GM12878 (cell line): Measurements from ENCODE around the gene MESP2. TPM values are rescaled to one million over a fixed set of nuclear protein-coding genes. Genes with fewer than 3 reads are reported as not detected.

ENCODE experiments used
- ATAC-seq: fragments of 200-7000 bp; cut with Tn5 transposase; 3 replicates; pipeline ENCODE4 v1.9.1; 2020; ENCODE audit warnings: mild to moderate bottlenecking, moderate library complexity
- BruUV-seq: library from RNA; stranded (reverse); fragments of 400-500 nt; replicated peaks from 2 replicates; lab custom pipeline; 2021; lab: Mats Ljungman, UMichigan
- CTCF ChIA-PET: fragments of 300-600 bp; sonication (Branson Sonifier 250); formaldehyde crosslinking; extraction: SDS; loops from one replicate; lab custom pipeline; 2021; ENCODE audit warnings: inconsistent platforms; lab: Yijun Ruan, JAX
- POLR2A ChIA-PET: fragments of 350-600 bp; formaldehyde crosslinking; extraction: SDS; loops from one replicate; lab custom pipeline; 2021; ENCODE audit warnings: inconsistent platforms; lab: Charles Lee
- RAD21 ChIA-PET: fragments of 300-600 bp; sonication (Branson Sonifier 250); formaldehyde crosslinking; loops from one replicate; lab custom pipeline; 2023; ENCODE audit warnings: antibody characterized with exemption; ENCODE audit not compliant: unreplicated experiment; lab: Charles Lee
- SMC1A ChIA-PET: fragments of 300-600 bp; sonication (Branson Sonifier 250); formaldehyde crosslinking; loops from one replicate; lab custom pipeline; 2023; ENCODE audit not compliant: unreplicated experiment, uncharacterized antibody; lab: Charles Lee
- DNase-seq: peaks from one replicate; pipeline ENCODE4 v3.0.0-alpha.2; 2011; ENCODE audit warnings: low read depth, low spot score
- FAIRE-seq: peaks from 3 replicates; lab custom pipeline; 2011; peaks lifted over from hg19 to GRCh38; lab: Jason Lieb, UNC
- H2AFZ ChIP-seq: 2 replicates; pipeline ENCODE4 v1.6.0; 2011; ENCODE audit warnings: low read depth, low read length, control low read depth; ENCODE audit not compliant: control insufficient read depth
- H3K27ac ChIP-seq: 2 replicates; pipeline ENCODE4 v1.5.1; 2011; ENCODE audit warnings: control low read depth; ENCODE audit not compliant: control insufficient read depth, insufficient read depth
- H3K27me3 ChIP-seq, 2 experiments: replicated peaks in 1 of 2; 2 replicates each; pipeline versions ENCODE4 v1.6.0 to v1.6.1; 2011; ENCODE audit warnings: low read length in 1 of 2; ENCODE audit not compliant: control insufficient read depth in 2 of 2, insufficient read depth in 2 of 2
- H3K36me3 ChIP-seq, 2 experiments: 2 replicates each; pipeline ENCODE4 v1.5.1; 2011; ENCODE audit warnings: low read length in 1 of 2; ENCODE audit not compliant: control insufficient read depth in 2 of 2, insufficient read depth in 2 of 2
- H3K4me1 ChIP-seq: 2 replicates; pipeline ENCODE4 v1.6.1; 2011; ENCODE audit warnings: mild to moderate bottlenecking, low read length, moderate library complexity, mixed read lengths; ENCODE audit not compliant: control insufficient read depth, insufficient read depth
- H3K4me2 ChIP-seq: 2 replicates; pipeline ENCODE4 v1.6.0; 2011; ENCODE audit warnings: control low read depth; ENCODE audit not compliant: control insufficient read depth, insufficient read depth
- H3K4me3 ChIP-seq: fragments of 200-600 bp; sonication (generic); 2 replicates; pipeline ENCODE4 v1.5.1; 2016
- H3K79me2 ChIP-seq: 2 replicates; pipeline ENCODE4 v1.6.0; 2011; ENCODE audit warnings: low read length; ENCODE audit not compliant: control insufficient read depth, insufficient read depth
- H3K9ac ChIP-seq: 2 replicates; pipeline ENCODE4 v1.8.0; 2011; ENCODE audit warnings: low read length, control low read depth, mixed read lengths; ENCODE audit not compliant: control insufficient read depth, insufficient read depth
- H3K9me3 ChIP-seq: replicated peaks from 3 replicates; pipeline ENCODE4 v1.5.1; 2011; ENCODE audit warnings: mild to moderate bottlenecking, low read length; ENCODE audit not compliant: control insufficient read depth, insufficient read depth
- H4K20me1 ChIP-seq: 2 replicates; pipeline ENCODE4 v1.6.0; 2011; ENCODE audit not compliant: control insufficient read depth, insufficient read depth
- CBFB ChIP-seq: IDR thresholded peaks from 2 replicates; pipeline ENCODE4 v1.6.1; 2016; ENCODE audit warnings: antibody characterized with exemption, low read depth
- DPF2 ChIP-seq: fragments of 450-650 bp; IDR thresholded peaks from 2 replicates; pipeline ENCODE4 v1.6.1; 2017; ENCODE audit warnings: mild to moderate bottlenecking
- EP300 ChIP-seq, 2 experiments: fragments of 150-350 bp in 1 of 2; IDR thresholded peaks; 2 replicates each; pipeline ENCODE4 v1.6.1; 2011 to 2012; ENCODE audit warnings: low read depth in 2 of 2, low read length in 2 of 2, borderline replicate concordance in 1 of 2, improper control_type of control experiment in 1 of 2, inconsistent platforms in 1 of 2; ENCODE audit not compliant: control insufficient read depth in 1 of 2
- NFIC ChIP-seq: IDR thresholded peaks from 2 replicates; pipeline ENCODE4 v1.6.1; 2012; ENCODE audit warnings: low read depth, mild to moderate bottlenecking, inconsistent platforms, low read length, moderate library complexity
- NFYB ChIP-seq: IDR thresholded peaks from 2 replicates; pipeline ENCODE4 v1.6.1; 2011; ENCODE audit warnings: low read depth, mild to moderate bottlenecking, low read length, improper control_type of control experiment, moderate library complexity; ENCODE audit not compliant: insufficient read depth
- POLR2A ChIP-seq: IDR thresholded peaks from 2 replicates; pipeline ENCODE4 v1.6.1; 2011; ENCODE audit warnings: low read depth, mild to moderate bottlenecking, low read length
- RAD51 ChIP-seq: fragments of 450-650 bp; IDR thresholded peaks from 2 replicates; pipeline ENCODE4 v1.6.1; 2016; ENCODE audit warnings: moderate library complexity, mild to moderate bottlenecking, inconsistent platforms
- RELB ChIP-seq: fragments of 450-650 bp; IDR thresholded peaks from 2 replicates; pipeline ENCODE4 v1.6.1; 2017; ENCODE audit warnings: low read depth, mild to moderate bottlenecking, moderate library complexity
- SIX5 ChIP-seq: IDR thresholded peaks from 2 replicates; pipeline ENCODE4 v1.6.1; 2011; ENCODE audit warnings: mild to moderate bottlenecking, low read depth, low read length, moderate library complexity; ENCODE audit not compliant: severe bottlenecking
- SPI1 ChIP-seq: IDR thresholded peaks from 2 replicates; pipeline ENCODE4 v1.6.1; 2011; ENCODE audit warnings: low read depth, mild to moderate bottlenecking, low read length, moderate library complexity, borderline replicate concordance; ENCODE audit not compliant: insufficient read depth
- SUZ12 ChIP-seq: fragments of 200-600 bp; sonication (generic); IDR thresholded peaks from one replicate; pipeline ENCODE4 v1.6.1; 2018; ENCODE audit warnings: antibody characterized with exemption, mild to moderate bottlenecking; ENCODE audit not compliant: unreplicated experiment
- ZNF207 ChIP-seq: fragments of 450-650 bp; IDR thresholded peaks from 2 replicates; pipeline ENCODE4 v1.6.1; 2014; ENCODE audit warnings: antibody characterized with exemption, mild to moderate bottlenecking, borderline replicate concordance
- WGBS: methylation state at CpG from one replicate; pipeline ENCODE4 v1.1.6; 2016; ENCODE audit warnings: low lambda C conversion rate; ENCODE audit not compliant: insufficient replicate concordance, insufficient coverage; ENCODE audit errors: missing lambda C conversion rate; 5-methylcytosine and 5-hydroxymethylcytosine counted together
- in situ Hi-C: fragments of 300-500 bp; cut with MboI; formaldehyde crosslinking; loops from 9 replicates; pipeline ENCODE4 v1.14.3; 2018; ENCODE audit warnings: mixed read lengths
- intact Hi-C: fragments of 100-400 bp; cut with micrococcal nuclease; formaldehyde crosslinking; loops from one replicate; pipeline ENCODE4 v1.14.2; 2022; ENCODE audit not compliant: unreplicated experiment
- polyA plus RNA-seq, 11 experiments: library from polyadenylated mRNA; depleted of rRNA in 4 of 11; unstranded in 6 of 11; stranded (reverse) in 5 of 11; fragments of >200 nt; fragmentation: Nextera tagmentation in 4 of 11; fragmentation: Illumina TruSeq in 1 of 11; extraction: Ambion mirVana in 4 of 11; extraction: Trizol in 1 of 11; gene quantifications; 1 replicate in 1 of 11; 2 replicates in 10 of 11; pipeline versions ENCODE4 v1.2.1 to v1.2.3, GENCODE V29; 2011 to 2016; ENCODE audit warnings: inconsistent platforms in 2 of 11, missing spikeins in 2 of 11, low read depth in 1 of 11
- total RNA-seq, 4 experiments: library from RNA; depleted of rRNA in 3 of 4; stranded (reverse); fragments of >200 nt in 3 of 4; fragmentation: Illumina TruSeq in 1 of 4; extraction: Trizol in 1 of 4; gene quantifications; 2 replicates each; pipeline versions ENCODE4 v1.2.1 to v1.2.3, GENCODE V29; 2013 to 2021
- TF ChIP-seq, protein P1 (sequence below): fragments of 450-650 bp; IDR thresholded peaks from 2 replicates; pipeline ENCODE4 v1.6.1; 2017; ENCODE audit warnings: mild to moderate bottlenecking, low read depth, inconsistent platforms; ENCODE audit not compliant: poor library complexity, severe bottlenecking

Gene MESP2
- total and polyA plus RNA-seq, 10 of the 15 experiments (the other 5 are each of a cell fraction or from before 2014, with no cell fraction given): 0.04 TPM; not detected in 9

GRCh38 chr15:89802986-89803824, 27.1 kb downstream of the MESP2 start:
- CTCF ChIA-PET: no interaction called here
- SMC1A ChIA-PET: no interaction called here
- Histone ChIP-seq H4K20me1 (no peaks in the 10 kb centered on the region; the same call in 1 of the 2 replicates), H3K36me3 (no peaks in the 10 kb centered on the region), H3K4me1 (no peaks in the 10 kb centered on the region), H3K4me2 (no peak overlapping the region), H2AFZ (no peak overlapping the region), H3K79me2 (no peaks in the 10 kb centered on the region), H3K9ac (no peak overlapping the region), H3K27ac (no peak overlapping the region), H3K9me3 (no peaks in the 10 kb centered on the region), H3K4me3 (no peak overlapping the region), H3K27me3 (no peaks in the 10 kb centered on the region)
- no peak for FAIRE-seq
- no TSS peak for BruUV-seq
- RAD21 ChIA-PET: no interaction called here
- WGBS: 64% methylated on average over 24 of the region's 24 CpGs
- no peak for TF ChIP-seq SIX5
- TF ChIP-seq RELB: no peak
- TF ChIP-seq POLR2A: no peak
- no peak for TF ChIP-seq DPF2
- TF ChIP-seq ZNF207: no peak
- TF ChIP-seq NFIC: no peak
- TF ChIP-seq RAD51: no peak
- TF ChIP-seq NFYB: no peak
- no peak for TF ChIP-seq SPI1
- TF ChIP-seq SUZ12: no peak
- TF ChIP-seq, protein P1, sequence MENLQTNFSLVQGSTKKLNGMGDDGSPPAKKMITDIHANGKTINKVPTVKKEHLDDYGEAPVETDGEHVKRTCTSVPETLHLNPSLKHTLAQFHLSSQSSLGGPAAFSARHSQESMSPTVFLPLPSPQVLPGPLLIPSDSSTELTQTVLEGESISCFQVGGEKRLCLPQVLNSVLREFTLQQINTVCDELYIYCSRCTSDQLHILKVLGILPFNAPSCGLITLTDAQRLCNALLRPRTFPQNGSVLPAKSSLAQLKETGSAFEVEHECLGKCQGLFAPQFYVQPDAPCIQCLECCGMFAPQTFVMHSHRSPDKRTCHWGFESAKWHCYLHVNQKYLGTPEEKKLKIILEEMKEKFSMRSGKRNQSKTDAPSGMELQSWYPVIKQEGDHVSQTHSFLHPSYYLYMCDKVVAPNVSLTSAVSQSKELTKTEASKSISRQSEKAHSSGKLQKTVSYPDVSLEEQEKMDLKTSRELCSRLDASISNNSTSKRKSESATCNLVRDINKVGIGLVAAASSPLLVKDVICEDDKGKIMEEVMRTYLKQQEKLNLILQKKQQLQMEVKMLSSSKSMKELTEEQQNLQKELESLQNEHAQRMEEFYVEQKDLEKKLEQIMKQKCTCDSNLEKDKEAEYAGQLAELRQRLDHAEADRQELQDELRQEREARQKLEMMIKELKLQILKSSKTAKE: no peak
- TF ChIP-seq EP300 (IDR thresholded peaks at IDR 0.05; ENCODE audit: borderline replicate concordance in 1 of 2, control insufficient read depth in 1 of 2, low read depth in 2 of 2, low read length in 2 of 2): no peak
- no peak for TF ChIP-seq CBFB
- POLR2A ChIA-PET: no interaction called here
- DNase-seq: no peak
- intact Hi-C loops: no loop called here
- in situ Hi-C loops: no loop called here
- ATAC-seq: no peak
